GM12875 (cell line): ENCODE measurements around the gene OR2AT4.
"Not testable (repeated sequence)": the region's sequence is repeated elsewhere in the genome, so short reads cannot be mapped to it uniquely, and the experiment has no call there.

Source experiments
- H3K4me3 ChIP-seq: one replicate; pipeline ENCODE4 v1.5.1; 2011; ENCODE audit warnings: low read depth, low read length, control low read depth
- TF ChIP-seq, protein P1 (sequence below): IDR thresholded peaks from 2 replicates; pipeline ENCODE4 v1.5.1; 2011; ENCODE audit warnings: low read depth, mild to moderate bottlenecking, control low read depth, inconsistent platforms, low read length, moderate library complexity, borderline replicate concordance; ENCODE audit not compliant: insufficient read depth

The OR2AT4 gene

DNA sequence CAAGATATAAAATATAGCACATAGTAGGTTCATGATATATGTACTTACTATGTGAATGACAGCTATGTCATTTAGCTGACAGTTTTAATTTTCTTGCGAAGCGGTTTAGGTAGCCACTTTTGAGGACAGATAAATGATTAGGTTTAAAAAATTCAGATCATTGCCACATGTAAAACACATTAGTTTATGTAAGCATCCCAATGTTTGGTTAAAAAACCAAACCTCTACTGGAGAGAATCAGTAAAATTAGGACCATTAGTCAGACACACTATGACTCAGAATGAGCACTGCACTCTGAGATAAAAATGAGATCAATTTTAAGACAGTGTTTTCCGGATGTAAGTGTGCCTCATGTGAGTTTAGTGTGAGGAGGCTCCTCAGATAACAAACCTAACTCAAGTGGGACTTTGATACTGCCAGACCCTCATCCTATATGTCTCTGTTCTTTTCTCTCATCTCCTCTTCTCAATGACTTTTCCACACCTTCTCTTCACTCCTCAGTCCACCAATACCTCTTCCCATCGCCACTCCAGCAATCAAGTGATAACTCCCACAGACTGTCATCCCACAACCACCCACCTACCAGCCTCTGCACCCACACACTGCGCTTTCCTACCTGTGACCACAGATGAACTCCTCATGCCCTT, 6.8 kb upstream of the OR2AT4 start:
- no peak overlapping the region for H3K4me3 ChIP-seq
- TF ChIP-seq, protein P1, sequence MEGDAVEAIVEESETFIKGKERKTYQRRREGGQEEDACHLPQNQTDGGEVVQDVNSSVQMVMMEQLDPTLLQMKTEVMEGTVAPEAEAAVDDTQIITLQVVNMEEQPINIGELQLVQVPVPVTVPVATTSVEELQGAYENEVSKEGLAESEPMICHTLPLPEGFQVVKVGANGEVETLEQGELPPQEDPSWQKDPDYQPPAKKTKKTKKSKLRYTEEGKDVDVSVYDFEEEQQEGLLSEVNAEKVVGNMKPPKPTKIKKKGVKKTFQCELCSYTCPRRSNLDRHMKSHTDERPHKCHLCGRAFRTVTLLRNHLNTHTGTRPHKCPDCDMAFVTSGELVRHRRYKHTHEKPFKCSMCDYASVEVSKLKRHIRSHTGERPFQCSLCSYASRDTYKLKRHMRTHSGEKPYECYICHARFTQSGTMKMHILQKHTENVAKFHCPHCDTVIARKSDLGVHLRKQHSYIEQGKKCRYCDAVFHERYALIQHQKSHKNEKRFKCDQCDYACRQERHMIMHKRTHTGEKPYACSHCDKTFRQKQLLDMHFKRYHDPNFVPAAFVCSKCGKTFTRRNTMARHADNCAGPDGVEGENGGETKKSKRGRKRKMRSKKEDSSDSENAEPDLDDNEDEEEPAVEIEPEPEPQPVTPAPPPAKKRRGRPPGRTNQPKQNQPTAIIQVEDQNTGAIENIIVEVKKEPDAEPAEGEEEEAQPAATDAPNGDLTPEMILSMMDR, result no peak

DNA sequence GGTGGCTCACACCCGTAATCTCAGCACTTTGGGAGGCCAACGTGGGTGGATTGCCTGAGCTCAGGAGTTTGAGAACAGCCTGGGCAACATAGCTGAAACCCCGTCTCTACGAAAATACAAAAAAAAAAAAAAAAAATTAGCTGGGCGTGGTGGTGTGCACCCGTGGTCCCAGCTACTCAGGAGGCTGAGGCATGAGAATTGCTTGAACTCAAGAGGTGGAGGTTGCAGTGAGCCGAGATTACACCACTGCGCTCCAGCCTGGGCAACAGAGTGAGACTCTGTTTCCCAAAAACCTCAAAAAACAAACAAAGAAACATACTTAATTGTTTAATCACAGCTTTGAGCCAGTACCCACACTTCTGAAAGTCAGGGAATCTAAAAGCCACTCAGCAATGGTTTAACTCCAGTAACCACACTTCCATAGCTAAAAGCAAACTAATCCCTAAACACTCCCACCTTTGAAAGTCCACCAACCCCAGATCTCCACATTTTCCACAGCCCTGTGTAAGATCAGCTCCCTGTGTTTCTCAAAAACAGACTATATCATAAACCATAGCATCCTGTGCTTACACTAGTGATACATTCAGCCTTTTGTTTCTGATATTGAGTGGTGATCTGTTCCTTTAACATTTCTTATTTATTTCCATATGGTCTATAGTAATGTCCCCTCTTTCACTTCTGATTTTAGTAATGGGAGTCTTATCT, 4.9 kb upstream of the OR2AT4 start:
- TF ChIP-seq, protein P1, result no peak
- H3K4me3 ChIP-seq, result no peak overlapping the region

GRCh38 chr11:75100314-75100713, 3.6 kb upstream of the OR2AT4 start:
- TF ChIP-seq, protein P1, result no peak
- no peak overlapping the region for H3K4me3 ChIP-seq

DNA sequence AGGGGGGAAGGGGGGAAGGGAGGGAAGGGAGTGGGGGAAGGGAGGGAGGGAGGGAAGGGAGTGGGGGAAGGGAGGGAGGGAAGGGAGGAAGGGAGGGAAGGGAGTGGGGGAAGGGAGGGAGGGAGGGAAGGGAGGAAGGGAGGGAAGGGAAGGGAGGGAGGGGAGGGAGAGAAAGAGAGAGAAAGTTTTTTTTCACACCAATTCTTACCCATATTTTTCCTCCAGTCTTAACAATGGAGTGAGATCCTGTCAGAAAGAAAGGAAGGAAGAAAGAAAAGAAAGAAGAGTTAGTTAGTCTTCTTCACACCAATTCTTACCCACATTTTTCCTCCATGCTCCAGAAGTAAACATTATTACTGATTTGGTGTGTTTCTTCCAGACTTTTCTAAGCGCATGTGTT, 3.0 kb upstream of the OR2AT4 start:
- H3K4me3 ChIP-seq, result no peak overlapping the region
- TF ChIP-seq, protein P1, result no peak

- H3K4me3 ChIP-seq, result not testable (repeated sequence)
These were observed 2.3 kb upstream of the OR2AT4 start for GRCh38 chr11:75098835-75099439.

- not testable (repeated sequence) for H3K4me3 ChIP-seq
These were observed 1.5 kb upstream of the OR2AT4 start for GRCh38 chr11:75098181-75098580.

GRCh38 chr11:75097173-75097557, 489 bp upstream of the OR2AT4 start:
- no peak overlapping the region for H3K4me3 ChIP-seq
- TF ChIP-seq, protein P1, result no peak

DNA sequence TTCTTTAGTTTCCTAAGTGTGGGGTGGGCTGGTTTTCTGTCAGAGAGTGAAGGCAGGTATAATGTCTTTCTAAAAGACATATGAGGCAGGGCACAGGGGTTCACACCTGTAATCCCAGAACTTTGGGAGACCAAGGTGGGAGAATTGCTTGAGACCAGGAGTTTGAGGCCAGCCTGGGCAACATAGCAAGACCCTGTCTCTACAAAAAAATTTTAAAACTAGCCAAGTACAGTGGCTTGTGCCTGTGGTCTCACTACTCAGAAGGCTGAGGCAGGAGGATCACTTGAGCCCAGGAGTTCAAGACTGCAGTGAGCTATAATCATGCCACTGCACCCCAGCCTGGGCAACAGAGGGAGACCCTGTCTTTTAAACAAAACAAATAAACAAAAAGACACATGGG, 2.3 kb downstream of the OR2AT4 start:
- not testable (repeated sequence) for H3K4me3 ChIP-seq
